ENCODE results near the gene MAP3K12. TPM values are rescaled to one million over a fixed set of nuclear protein-coding genes. Genes with fewer than 3 reads are reported as not detected.
"Not testable (repeated sequence)": the region's sequence is repeated elsewhere in the genome, so short reads cannot be mapped to it uniquely, and the experiment has no call there.

Gene MAP3K12, protein sequence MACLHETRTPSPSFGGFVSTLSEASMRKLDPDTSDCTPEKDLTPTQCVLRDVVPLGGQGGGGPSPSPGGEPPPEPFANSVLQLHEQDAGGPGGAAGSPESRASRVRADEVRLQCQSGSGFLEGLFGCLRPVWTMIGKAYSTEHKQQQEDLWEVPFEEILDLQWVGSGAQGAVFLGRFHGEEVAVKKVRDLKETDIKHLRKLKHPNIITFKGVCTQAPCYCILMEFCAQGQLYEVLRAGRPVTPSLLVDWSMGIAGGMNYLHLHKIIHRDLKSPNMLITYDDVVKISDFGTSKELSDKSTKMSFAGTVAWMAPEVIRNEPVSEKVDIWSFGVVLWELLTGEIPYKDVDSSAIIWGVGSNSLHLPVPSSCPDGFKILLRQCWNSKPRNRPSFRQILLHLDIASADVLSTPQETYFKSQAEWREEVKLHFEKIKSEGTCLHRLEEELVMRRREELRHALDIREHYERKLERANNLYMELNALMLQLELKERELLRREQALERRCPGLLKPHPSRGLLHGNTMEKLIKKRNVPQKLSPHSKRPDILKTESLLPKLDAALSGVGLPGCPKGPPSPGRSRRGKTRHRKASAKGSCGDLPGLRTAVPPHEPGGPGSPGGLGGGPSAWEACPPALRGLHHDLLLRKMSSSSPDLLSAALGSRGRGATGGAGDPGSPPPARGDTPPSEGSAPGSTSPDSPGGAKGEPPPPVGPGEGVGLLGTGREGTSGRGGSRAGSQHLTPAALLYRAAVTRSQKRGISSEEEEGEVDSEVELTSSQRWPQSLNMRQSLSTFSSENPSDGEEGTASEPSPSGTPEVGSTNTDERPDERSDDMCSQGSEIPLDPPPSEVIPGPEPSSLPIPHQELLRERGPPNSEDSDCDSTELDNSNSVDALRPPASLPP
- total RNA-seq = 1 to 10 TPM; 1.9 to 2.9 (median 2.3) TPM
- 1 to 10 TPM; 2.3 to 3.1 (median 3.0) TPM for polyA plus RNA-seq
- long read RNA-seq, donor 1, partial matches to known transcripts = 0 of 3 reads
- long read RNA-seq, donor 1, other reads (novel, unspliced or antisense) = 2 of 3 reads
- long read RNA-seq, donor 2, full-length matches to known transcripts = 2 of 22 reads
- long read RNA-seq, donor 2, partial matches to known transcripts = 0 of 22 reads
- long read RNA-seq, donor 2, other reads (novel, unspliced or antisense) = 20 of 22 reads

DNA sequence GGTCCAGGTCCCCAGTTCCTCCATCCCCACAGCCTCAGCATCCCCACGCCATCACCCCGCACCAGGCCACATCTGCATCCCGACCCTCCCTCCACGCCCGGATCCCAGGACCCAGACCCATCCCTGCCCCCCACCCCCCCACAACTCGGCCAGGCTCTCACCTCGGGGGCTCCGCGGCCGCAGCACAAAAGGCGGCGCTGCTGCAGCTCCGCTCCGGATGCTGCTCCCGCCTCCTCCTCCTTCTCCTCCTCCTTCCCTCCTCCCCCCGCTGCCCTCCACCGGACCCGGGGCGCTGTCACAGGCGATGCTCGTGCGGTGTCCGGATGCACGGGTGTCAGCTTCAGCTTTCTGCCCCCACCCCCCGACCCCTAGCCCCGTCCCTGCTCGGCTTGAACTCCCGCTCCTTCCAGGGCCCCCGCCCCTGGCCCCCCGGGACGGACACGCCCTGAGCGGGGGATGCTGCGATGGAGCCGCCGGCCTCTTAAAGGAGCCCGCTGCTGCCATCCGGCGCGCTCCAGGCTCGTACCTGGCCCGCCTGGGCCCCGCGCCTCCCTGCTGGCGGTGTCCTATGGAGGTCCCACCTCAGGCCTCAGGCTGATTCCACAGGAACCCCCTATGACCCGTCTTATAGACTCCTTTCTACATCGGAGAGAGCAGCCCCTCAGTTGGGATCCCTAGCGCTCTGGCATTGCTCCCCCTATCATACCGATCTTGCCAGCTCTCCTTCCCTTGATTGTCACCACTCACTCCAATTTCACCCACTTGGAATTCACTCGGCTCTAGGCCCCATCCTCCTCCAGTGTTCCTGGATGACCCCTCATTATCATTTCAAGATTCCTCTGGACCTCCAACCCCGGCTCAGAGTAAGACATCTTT is at the start of gene MAP3K12:
TSS of gene MAP3K12 (minus strand) at position 193 of the 876 bp plus-strand sequence. CDS start 12,067 bp downstream, outside the sequence.
- DNase-seq = peak; percentile 72 to 81
- H3K27me3 ChIP-seq (ENCODE audit: insufficient read depth in 3 of 3, low read length in 2 of 3) = no peaks in the 10 kb centered on the region
- no peaks in the 10 kb centered on the region for H3K9me3 ChIP-seq
- WGBS, 3 donors = 1 to 2% (median 1%) methylated on average over 39 to 51 of the region's 51 CpGs
- ATAC-seq = peak in 1 of 4 donors; percentile 5
- peaks cover 12% of the 10 kb centered on the region for H3K4me1 ChIP-seq
- intact Hi-C loops (cut with DNase I) = loop anchor here in 1 of 2 donors (2.0 to 5.0 kb wide), 2 partner anchors 47 to 175 kb away; partner anchors contain the start of gene PCBP2
- H3K27ac ChIP-seq = peak within 1 kb of the TSS; percentile 96
- TF ChIP-seq, protein P1, sequence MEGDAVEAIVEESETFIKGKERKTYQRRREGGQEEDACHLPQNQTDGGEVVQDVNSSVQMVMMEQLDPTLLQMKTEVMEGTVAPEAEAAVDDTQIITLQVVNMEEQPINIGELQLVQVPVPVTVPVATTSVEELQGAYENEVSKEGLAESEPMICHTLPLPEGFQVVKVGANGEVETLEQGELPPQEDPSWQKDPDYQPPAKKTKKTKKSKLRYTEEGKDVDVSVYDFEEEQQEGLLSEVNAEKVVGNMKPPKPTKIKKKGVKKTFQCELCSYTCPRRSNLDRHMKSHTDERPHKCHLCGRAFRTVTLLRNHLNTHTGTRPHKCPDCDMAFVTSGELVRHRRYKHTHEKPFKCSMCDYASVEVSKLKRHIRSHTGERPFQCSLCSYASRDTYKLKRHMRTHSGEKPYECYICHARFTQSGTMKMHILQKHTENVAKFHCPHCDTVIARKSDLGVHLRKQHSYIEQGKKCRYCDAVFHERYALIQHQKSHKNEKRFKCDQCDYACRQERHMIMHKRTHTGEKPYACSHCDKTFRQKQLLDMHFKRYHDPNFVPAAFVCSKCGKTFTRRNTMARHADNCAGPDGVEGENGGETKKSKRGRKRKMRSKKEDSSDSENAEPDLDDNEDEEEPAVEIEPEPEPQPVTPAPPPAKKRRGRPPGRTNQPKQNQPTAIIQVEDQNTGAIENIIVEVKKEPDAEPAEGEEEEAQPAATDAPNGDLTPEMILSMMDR (IDR thresholded peaks at IDR 0.05) = no peak
- H3K36me3 ChIP-seq (ENCODE audit: insufficient read depth in 1 of 2, low read depth in 1 of 2) = peaks cover 0 to 12% of the 10 kb centered on the region in 2 donors
- H3K4me3 ChIP-seq = peak within 1 kb of the TSS; percentile 85

DNA sequence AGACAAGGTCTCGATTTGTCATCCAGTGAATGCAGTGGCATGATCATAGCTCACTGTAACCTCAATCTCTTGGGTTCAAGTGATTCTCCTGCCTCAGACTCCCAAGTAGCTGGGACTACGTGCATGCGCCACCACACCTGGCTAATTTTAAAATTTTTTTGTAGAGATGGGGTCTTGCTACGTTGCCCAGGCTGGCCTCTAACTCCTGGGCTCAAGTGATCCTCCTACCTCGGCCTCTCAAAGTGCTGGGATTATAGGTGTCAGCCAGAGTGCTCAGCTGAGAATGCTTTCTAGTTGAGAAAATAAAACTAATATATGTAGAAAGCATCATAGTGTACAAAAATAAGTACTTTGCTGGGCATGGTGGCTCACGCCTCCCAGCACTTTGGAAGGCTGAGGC is 49.1 kb upstream of the MAP3K12 start:
- H3K4me1 ChIP-seq; H3K9me3 ChIP-seq; H3K4me3 ChIP-seq; intact Hi-C loops (cut with DNase I); ATAC-seq; DNase-seq; H3K27me3 ChIP-seq (ENCODE audit: insufficient read depth in 3 of 3, low read length in 2 of 3); H3K27ac ChIP-seq: not testable (repeated sequence)
- H3K36me3 ChIP-seq (ENCODE audit: insufficient read depth in 1 of 2, low read depth in 1 of 2) = peaks cover 4 to 63% of the 10 kb centered on the region in 2 donors
- 95 to 98% (median 96%) methylated on average over 6 of the region's 6 CpGs for WGBS, 3 donors

DNA sequence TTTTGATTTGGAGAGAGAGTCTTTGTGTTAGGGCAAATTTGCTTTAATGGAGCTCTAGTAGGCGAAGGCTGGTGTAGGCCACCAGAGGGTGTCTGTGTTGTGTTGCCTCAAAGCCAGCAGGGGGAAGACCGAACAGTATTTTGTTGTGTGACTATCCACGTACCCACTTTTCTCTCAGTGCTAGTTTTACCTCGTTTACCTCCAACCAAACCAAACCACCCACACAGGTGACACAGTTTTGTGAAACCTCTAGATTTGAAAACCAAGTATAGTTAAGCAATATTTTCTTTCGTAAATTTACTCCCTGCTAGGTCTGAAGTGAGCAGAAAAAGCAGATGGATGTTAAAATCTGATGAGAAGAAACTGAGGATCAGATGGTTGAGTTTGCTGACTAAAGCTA is 44.3 kb upstream of the MAP3K12 start:
- intact Hi-C loops (cut with DNase I) = loop anchor here in 1 of 2 donors (5.0 kb wide), 1 partner anchor 134 kb away; the partner anchor contains the start of gene ATP5MC2
- Histone ChIP-seq H3K9me3 (no peaks in the 10 kb centered on the region), H3K4me1 (peaks cover 5% of the 10 kb centered on the region), H3K27ac (peak overlapping the region; percentile 43), H3K36me3 (ENCODE audit: insufficient read depth in 1 of 2, low read depth in 1 of 2) (peaks cover 4 to 77% of the 10 kb centered on the region in 2 donors), H3K4me3 (no peak overlapping the region), H3K27me3 (ENCODE audit: insufficient read depth in 3 of 3, low read length in 2 of 3) (no peaks in the 10 kb centered on the region)
- ATAC-seq = peak; percentile 87 to 95 (median 90)
- TF ChIP-seq, protein P1 (IDR thresholded peaks at IDR 0.05) = peak; percentile 83
- WGBS, 3 donors = 24 to 28% (median 27%) methylated on average over 5 of the region's 5 CpGs
- peak in 1 of 2 donors; percentile 31 for DNase-seq

DNA sequence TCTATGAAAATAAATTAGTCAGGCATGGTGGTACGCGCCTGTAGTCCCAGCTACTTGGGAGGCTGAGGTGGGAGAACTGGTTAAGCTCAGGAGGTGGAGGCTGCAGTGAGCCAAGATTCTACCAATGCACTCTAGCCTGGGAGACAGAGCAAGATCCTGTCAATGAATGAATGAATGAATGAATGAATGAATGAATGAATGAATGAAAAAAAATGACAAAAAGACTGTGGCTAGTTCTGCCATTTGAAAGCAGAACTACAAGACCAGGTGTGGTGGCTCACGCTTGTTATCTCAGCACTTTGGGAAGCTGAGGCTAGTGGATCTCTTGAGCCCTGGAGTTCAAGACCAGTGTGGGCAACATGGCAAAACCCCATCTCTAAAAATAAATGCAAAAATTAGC is 40.3 kb upstream of the MAP3K12 start:
- Histone ChIP-seq H3K27ac (no peak overlapping the region), H3K9me3 (no peaks in the 10 kb centered on the region), H3K4me3 (no peak overlapping the region), H3K27me3 (ENCODE audit: insufficient read depth in 3 of 3, low read length in 2 of 3) (no peaks in the 10 kb centered on the region), H3K4me1 (peaks cover 5% of the 10 kb centered on the region), H3K36me3 (ENCODE audit: insufficient read depth in 1 of 2, low read depth in 1 of 2) (peaks cover 10 to 92% of the 10 kb centered on the region in 2 donors)
- intact Hi-C loops (cut with DNase I) = no loop called here
- 92 to 100% (median 99%) methylated on average over 3 of the region's 3 CpGs for WGBS, 3 donors
- no peak for ATAC-seq
- TF ChIP-seq, protein P1 (IDR thresholded peaks at IDR 0.05) = no peak
- no peak for DNase-seq
